Liver (tissue), 9 donors: Measurements from ENCODE around the gene ITPKC. TPM values are rescaled to one million over a fixed set of nuclear protein-coding genes. Genes with fewer than 3 reads are reported as not detected.
A peak's percentile ranks its signal among the peaks of the same experiment; 100 is the strongest.

ENCODE experiments used
- DNase-seq: peaks from one replicate; pipeline ENCODE4 v3.0.0-alpha.2; 2017; ENCODE audit warnings: low spot score
- H3K27ac ChIP-seq, 2 donors: one replicate each; pipeline ENCODE4 v1.7.0; 2013; ENCODE audit warnings: inconsistent platforms in 2 of 2, low read length in 2 of 2, control low read depth in 1 of 2, low read depth in 1 of 2, mild to moderate bottlenecking in 1 of 2
- H3K27me3 ChIP-seq, 4 donors: one replicate each; pipeline versions ENCODE4 v1.6.1 to v1.7.0; 2013; ENCODE audit warnings: low read length in 3 of 4, inconsistent platforms in 1 of 4, mild to moderate bottlenecking in 1 of 4, moderate library complexity in 1 of 4; ENCODE audit not compliant: control insufficient read depth in 4 of 4, insufficient read depth in 4 of 4
- H3K36me3 ChIP-seq, 4 donors: one replicate each; pipeline versions ENCODE4 v1.6.1 to v1.7.0; 2013; ENCODE audit warnings: low read length in 3 of 4, mild to moderate bottlenecking in 3 of 4, low read depth in 1 of 4, moderate library complexity in 1 of 4; ENCODE audit not compliant: control insufficient read depth in 4 of 4, insufficient read depth in 3 of 4
- H3K4me1 ChIP-seq, 4 donors: one replicate each; pipeline versions ENCODE4 v1.6.1 to v1.7.0; 2013; ENCODE audit warnings: low read length in 3 of 4, mild to moderate bottlenecking in 3 of 4, moderate library complexity in 1 of 4; ENCODE audit not compliant: control insufficient read depth in 4 of 4, insufficient read depth in 4 of 4
- H3K4me3 ChIP-seq, 3 donors: one replicate each; pipeline versions ENCODE4 v1.6.1 to v1.7.0; 2013; ENCODE audit warnings: low read length in 3 of 3, control low read depth in 1 of 3, low read depth in 1 of 3, mild to moderate bottlenecking in 1 of 3
- H3K9ac ChIP-seq, 2 donors: one replicate each; pipeline ENCODE4 v1.7.0; 2013; ENCODE audit warnings: low read length in 2 of 2, mild to moderate bottlenecking in 2 of 2, moderate library complexity in 2 of 2, control low read depth in 1 of 2, low read depth in 1 of 2
- H3K9me3 ChIP-seq, 4 donors: one replicate each; pipeline versions ENCODE4 v1.6.1 to v1.7.0; 2013; ENCODE audit warnings: low read length in 3 of 4; ENCODE audit not compliant: control insufficient read depth in 4 of 4
- EGR1 ChIP-seq, 2 donors: IDR thresholded peaks; 2 replicates each; pipeline ENCODE4 v1.6.1; 2016 to 2018; ENCODE audit warnings: antibody characterized with exemption in 2 of 2, low read depth in 2 of 2
- FOXA1 ChIP-seq: IDR thresholded peaks from 2 replicates; pipeline ENCODE4 v1.6.1; 2016; ENCODE audit warnings: antibody characterized with exemption
- FOXA2 ChIP-seq: IDR thresholded peaks from 2 replicates; pipeline ENCODE4 v1.6.1; 2016; ENCODE audit warnings: antibody characterized with exemption
- GABPA ChIP-seq, 2 donors: IDR thresholded peaks in 1 of 2; conservative IDR thresholded peaks in 1 of 2; 2 replicates each; pipeline ENCODE4 v1.6.1; 2016; ENCODE audit warnings: antibody characterized with exemption in 2 of 2, mild to moderate bottlenecking in 1 of 2, moderate library complexity in 1 of 2
- HNF4G ChIP-seq: IDR thresholded peaks from 2 replicates; pipeline ENCODE4 v1.6.1; 2016; ENCODE audit warnings: antibody characterized with exemption
- NR2F2 ChIP-seq: IDR thresholded peaks from 2 replicates; pipeline ENCODE4 v1.6.1; 2016; ENCODE audit warnings: antibody characterized with exemption
- RAD21 ChIP-seq, 2 donors: IDR thresholded peaks; 2 replicates each; pipeline ENCODE4 v1.6.1; 2016; ENCODE audit warnings: antibody characterized with exemption in 2 of 2, mild to moderate bottlenecking in 2 of 2
- REST ChIP-seq: IDR thresholded peaks from 2 replicates; pipeline ENCODE4 v1.6.1; 2016; ENCODE audit warnings: antibody characterized with exemption, mild to moderate bottlenecking
- RXRA ChIP-seq, 2 donors: IDR thresholded peaks; 2 replicates each; pipeline ENCODE4 v1.6.1; 2017 to 2018; ENCODE audit warnings: antibody characterized with exemption in 2 of 2, mild to moderate bottlenecking in 1 of 2
- TAF1 ChIP-seq: conservative IDR thresholded peaks from 2 replicates; pipeline ENCODE4 v1.6.1; 2016; ENCODE audit warnings: antibody characterized with exemption, mild to moderate bottlenecking
- YY1 ChIP-seq: IDR thresholded peaks from 2 replicates; pipeline ENCODE4 v1.6.1; 2016; ENCODE audit warnings: antibody characterized with exemption, mild to moderate bottlenecking
- ZBTB33 ChIP-seq: IDR thresholded peaks from 2 replicates; pipeline ENCODE4 v1.6.1; 2016; ENCODE audit warnings: antibody characterized with exemption
- WGBS: extraction: QIAGEN DNeasy Blood & Tissue Kit; methylation state at CpG from one replicate; pipeline ENCODE4 v1.1.7; 2013; 5-methylcytosine and 5-hydroxymethylcytosine counted together
- polyA plus RNA-seq, 2 donors: library from polyadenylated mRNA; stranded (reverse) in 1 of 2; unstranded in 1 of 2; fragments of 200-250 nt in 1 of 2; fragments of >200 nt in 1 of 2; fragmentation: Nextera tagmentation in 1 of 2; extraction: Ambion mirVana in 1 of 2; gene quantifications; one replicate each; pipeline versions ENCODE4 v1.2.1 to v1.2.3, GENCODE V29; 2013 to 2015
- total RNA-seq, 2 donors: library from RNA; depleted of rRNA; stranded (reverse); fragments of >200 nt; gene quantifications; one replicate each; pipeline ENCODE4 v1.2.3, GENCODE V29; 2014
- TF ChIP-seq, protein P1 (sequence below): fragments of 150-350 bp; IDR thresholded peaks from 2 replicates; pipeline ENCODE4 v1.5.1; 2017; ENCODE audit warnings: improper control_type of control experiment, low read depth, low read length; ENCODE audit not compliant: missing input control
- TF ChIP-seq, protein P2 (sequence below): IDR thresholded peaks from 2 replicates; pipeline ENCODE4 v1.6.1; 2016; ENCODE audit warnings: antibody characterized with exemption
- TF ChIP-seq, protein P3 (sequence below): IDR thresholded peaks from 2 replicates; pipeline ENCODE4 v1.6.1; 2016; ENCODE audit warnings: antibody characterized with exemption
- donor health status: healthy.
- donor health status: healthy.
- donor health status: healthy.
- donor health status: healthy.
- donor health status: healthy.

Gene ITPKC
- total and polyA plus RNA-seq, 4 donors: 4.2 to 12.5 (median 7.7) TPM

GRCh38 chr19:40702337-40703012 lies 14.4 kb upstream of the ITPKC start:
- no peaks in the 10 kb centered on the region for H3K4me1 ChIP-seq
- H3K9me3 ChIP-seq: no peaks in the 10 kb centered on the region
- 84% methylated on average over 18 of the region's 18 CpGs for WGBS
- no peak overlapping the region for H3K4me3 ChIP-seq
- TF ChIP-seq RAD21 (IDR thresholded peaks at IDR 0.05) (peak in 1 of 2 donors; percentile 67), TAF1 (no peak)
- TF ChIP-seq, protein P1, sequence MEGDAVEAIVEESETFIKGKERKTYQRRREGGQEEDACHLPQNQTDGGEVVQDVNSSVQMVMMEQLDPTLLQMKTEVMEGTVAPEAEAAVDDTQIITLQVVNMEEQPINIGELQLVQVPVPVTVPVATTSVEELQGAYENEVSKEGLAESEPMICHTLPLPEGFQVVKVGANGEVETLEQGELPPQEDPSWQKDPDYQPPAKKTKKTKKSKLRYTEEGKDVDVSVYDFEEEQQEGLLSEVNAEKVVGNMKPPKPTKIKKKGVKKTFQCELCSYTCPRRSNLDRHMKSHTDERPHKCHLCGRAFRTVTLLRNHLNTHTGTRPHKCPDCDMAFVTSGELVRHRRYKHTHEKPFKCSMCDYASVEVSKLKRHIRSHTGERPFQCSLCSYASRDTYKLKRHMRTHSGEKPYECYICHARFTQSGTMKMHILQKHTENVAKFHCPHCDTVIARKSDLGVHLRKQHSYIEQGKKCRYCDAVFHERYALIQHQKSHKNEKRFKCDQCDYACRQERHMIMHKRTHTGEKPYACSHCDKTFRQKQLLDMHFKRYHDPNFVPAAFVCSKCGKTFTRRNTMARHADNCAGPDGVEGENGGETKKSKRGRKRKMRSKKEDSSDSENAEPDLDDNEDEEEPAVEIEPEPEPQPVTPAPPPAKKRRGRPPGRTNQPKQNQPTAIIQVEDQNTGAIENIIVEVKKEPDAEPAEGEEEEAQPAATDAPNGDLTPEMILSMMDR: peak; percentile 21
- H3K36me3 ChIP-seq: peaks cover 15 to 50% (median 29%) of the 10 kb centered on the region in 4 donors
- no peak overlapping the region for H3K27ac ChIP-seq
- no peak for DNase-seq
- H3K9ac ChIP-seq: no peak overlapping the region
- no peaks in the 10 kb centered on the region for H3K27me3 ChIP-seq

- Histone ChIP-seq H3K36me3 (peaks cover 15 to 52% (median 33%) of the 10 kb centered on the region in 4 donors), H3K9me3 (no peaks in the 10 kb centered on the region), H3K9ac (no peak overlapping the region), H3K27me3 (no peaks in the 10 kb centered on the region), H3K27ac (no peak overlapping the region), H3K4me3 (no peak overlapping the region), H3K4me1 (no peaks in the 10 kb centered on the region)
- DNase-seq: no peak
- TF ChIP-seq GABPA (IDR thresholded peaks at IDR 0.05 in 1 of 2, conservative IDR thresholded peaks at IDR 0.05 in 1 of 2) (no peak), RAD21 (IDR thresholded peaks at IDR 0.05) (no peak), NR2F2 (no peak), FOXA1 (no peak), RXRA (IDR thresholded peaks at IDR 0.05) (no peak), FOXA2 (no peak), YY1 (no peak), ZBTB33 (no peak), TAF1 (no peak), REST (no peak), EGR1 (IDR thresholded peaks at IDR 0.05; ENCODE audit: low read depth in 2 of 2) (no peak), HNF4G (no peak)
- TF ChIP-seq, protein P1: no peak
- TF ChIP-seq, protein P2, sequence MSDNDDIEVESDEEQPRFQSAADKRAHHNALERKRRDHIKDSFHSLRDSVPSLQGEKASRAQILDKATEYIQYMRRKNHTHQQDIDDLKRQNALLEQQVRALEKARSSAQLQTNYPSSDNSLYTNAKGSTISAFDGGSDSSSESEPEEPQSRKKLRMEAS: no peak
- TF ChIP-seq, protein P3, sequence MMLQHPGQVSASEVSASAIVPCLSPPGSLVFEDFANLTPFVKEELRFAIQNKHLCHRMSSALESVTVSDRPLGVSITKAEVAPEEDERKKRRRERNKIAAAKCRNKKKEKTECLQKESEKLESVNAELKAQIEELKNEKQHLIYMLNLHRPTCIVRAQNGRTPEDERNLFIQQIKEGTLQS: no peak
- WGBS: 95% methylated on average over 24 of the region's 24 CpGs
Measured at GRCh38 chr19:40703029-40703755, 13.7 kb upstream of the ITPKC start.
